ENCODE results near the gene NRGN. TPM values are rescaled to one million over a fixed set of nuclear protein-coding genes. Genes with fewer than 3 reads are reported as not detected.

Gene NRGN
- 6.4 to 13.1 TPM (median 11.8 TPM) in 5 replicates for total RNA-seq (2022; extraction: Qiagen RNA extraction)

DNA sequence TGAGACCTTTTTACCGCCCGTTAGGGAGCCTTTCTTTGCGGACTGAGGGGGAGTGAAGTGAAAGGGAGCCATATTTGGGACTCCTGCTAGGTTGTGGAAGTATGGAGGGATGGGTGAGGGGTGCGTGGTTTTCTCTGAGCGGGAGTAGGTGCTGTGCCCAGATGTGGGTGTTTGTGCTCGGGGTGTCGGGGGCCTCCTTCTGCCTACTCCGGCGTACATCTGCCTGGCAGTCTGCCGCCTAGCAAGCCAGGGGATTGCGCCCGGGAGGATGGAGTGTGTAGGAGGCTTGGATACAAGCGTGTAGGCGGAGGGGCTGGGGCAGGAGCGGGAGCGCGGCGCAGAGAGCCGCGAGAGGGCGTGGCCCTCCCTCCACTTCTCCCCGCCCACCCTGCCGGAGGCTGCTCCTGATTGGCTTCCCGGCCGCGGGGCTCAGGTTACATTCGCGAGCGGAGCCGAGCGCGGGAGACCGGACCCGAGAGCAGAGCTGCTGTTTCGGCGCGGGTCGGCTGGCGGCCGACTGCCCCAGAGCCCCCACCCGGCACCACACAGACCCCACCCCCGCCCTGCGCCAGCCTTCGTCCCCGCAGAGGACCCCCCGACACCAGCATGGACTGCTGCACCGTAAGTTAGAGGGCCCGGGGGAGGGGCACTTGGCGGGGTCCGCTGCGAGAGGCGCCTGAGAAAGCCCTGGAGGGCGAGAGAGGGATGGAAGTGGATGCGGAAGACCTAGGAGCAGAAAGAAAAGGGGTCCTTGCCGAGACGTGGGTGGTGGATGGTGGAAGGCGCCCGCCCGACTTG, at the start of gene NRGN:
TSS of gene NRGN (plus strand) at position 464 of the 798 bp plus-strand sequence. CDS start at position 607, 143 bp downstream.

DNA sequence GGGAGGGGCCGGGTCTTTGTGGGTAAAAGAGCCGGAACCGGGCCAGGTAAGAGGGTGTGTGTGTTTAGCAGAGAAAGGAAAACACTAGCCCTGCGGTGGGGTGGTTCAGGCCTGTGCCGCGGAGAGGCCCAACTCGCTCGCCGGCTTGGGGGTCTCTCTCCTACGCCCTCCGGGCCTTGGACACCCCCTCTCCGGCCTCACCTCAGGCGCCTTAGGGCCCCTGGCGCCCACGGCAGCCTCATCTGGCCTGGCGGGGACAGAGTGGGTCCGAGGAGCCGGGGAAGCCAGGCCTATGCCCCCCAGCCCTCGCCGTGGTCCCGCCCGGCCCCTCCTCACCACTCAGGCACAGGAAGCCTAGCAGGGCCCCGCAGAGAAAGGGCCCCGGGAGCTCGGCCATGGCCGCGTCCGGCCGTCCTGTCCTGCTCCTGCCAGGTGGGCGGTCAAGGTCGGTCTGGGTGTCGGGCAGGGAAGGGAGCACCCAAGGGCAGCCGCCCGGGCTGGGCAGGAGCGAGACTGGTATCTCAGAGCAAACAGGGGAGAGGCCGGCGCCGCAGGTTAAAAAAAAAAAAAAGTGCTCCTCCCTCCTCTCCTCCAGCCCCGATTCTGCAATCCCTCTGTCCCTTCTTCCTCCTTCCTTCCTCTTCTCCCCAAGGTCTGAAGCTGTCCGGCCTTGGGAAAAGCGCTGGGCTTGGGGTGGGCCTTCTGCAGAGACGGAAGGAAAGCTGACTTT, 12.2 kb downstream of the NRGN start, which contains the start of gene VSIG2:
TSS of gene VSIG2 (minus strand) at position 515 of the 730 bp plus-strand sequence. CDS start at position 397, 118 bp downstream.

DNA sequence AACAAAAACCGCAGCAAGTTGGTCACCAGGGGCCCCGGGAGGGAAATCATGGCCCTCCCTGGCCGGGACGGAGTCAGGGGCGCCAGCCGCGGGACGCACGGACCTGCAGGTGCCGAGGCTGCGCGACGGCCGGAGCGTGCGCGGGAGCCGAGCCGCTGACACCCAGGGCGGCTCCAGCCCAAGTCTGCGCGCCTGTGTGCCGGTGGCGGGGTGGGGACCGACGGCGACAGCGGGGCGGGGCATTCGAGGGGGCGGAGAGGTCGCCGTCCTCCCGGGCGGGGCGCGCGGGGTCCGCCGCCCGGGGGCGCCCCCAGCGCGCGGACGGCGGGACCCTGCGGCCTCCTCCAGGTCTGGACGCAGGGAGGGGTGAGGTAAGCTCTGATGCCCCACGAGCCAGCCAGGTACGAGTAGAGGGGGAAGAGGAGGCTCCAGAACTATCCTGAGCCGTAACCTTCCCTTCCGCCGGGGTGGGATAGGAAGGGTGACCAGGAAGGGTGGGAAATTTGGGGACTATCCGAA, 22.4 kb downstream of the NRGN start, which contains the start of gene ESAM:
TSS of gene ESAM (minus strand) at position 186 of the 519 bp plus-strand sequence. CDS start at position 50, 136 bp downstream.

Other genes with a start within 250 kb of the NRGN start
- not detected in 5 replicates for gene OR8B12, start 196.3 kb upstream of the NRGN start, total RNA-seq (2022; extraction: Qiagen RNA extraction)
- not detected in 5 replicates for gene OR8A1, start 169.9 kb upstream of the NRGN start, total RNA-seq (2022; extraction: Qiagen RNA extraction)
- gene PANX3, start 128.5 kb upstream of the NRGN start, total RNA-seq (2022; extraction: Qiagen RNA extraction) = not detected in 5 replicates
- gene TBRG1, start 117.1 kb upstream of the NRGN start, total RNA-seq (2022; extraction: Qiagen RNA extraction) = 14.5 to 17.1 TPM (median 15.7 TPM) in 5 replicates
- gene SIAE, start 66.2 kb upstream of the NRGN start, total RNA-seq (2022; extraction: Qiagen RNA extraction) = 12.4 to 16.7 TPM (median 15.2 TPM) in 5 replicates
- gene SPA17, start 66.0 kb upstream of the NRGN start, total RNA-seq (2022; extraction: Qiagen RNA extraction) = 17.8 to 33.0 TPM (median 19.6 TPM) in 5 replicates
- not detected in 5 replicates for gene VSIG2, start 12.3 kb downstream of the NRGN start, total RNA-seq (2022; extraction: Qiagen RNA extraction)
- gene ESAM, start 22.3 kb downstream of the NRGN start, total RNA-seq (2022; extraction: Qiagen RNA extraction) = 9.4 to 12.9 TPM (median 12.1 TPM) in 5 replicates
- 5.2 to 6.6 TPM (median 6.2 TPM) in 5 replicates for gene MSANTD2, start 60.5 kb downstream of the NRGN start, total RNA-seq (2022; extraction: Qiagen RNA extraction)
- gene ROBO3, start 125.5 kb downstream of the NRGN start, total RNA-seq (2022; extraction: Qiagen RNA extraction) = 1.9 to 2.6 TPM (median 2.3 TPM) in 5 replicates
- gene ROBO4, start 157.9 kb downstream of the NRGN start, total RNA-seq (2022; extraction: Qiagen RNA extraction) = 0.06 to 0.18 TPM in 2 of 5 replicates, not detected in the others
- not detected in 5 replicates for gene HEPN1, start 179.3 kb downstream of the NRGN start, total RNA-seq (2022; extraction: Qiagen RNA extraction)
- not detected in 5 replicates for gene HEPACAM, start 196.1 kb downstream of the NRGN start, total RNA-seq (2022; extraction: Qiagen RNA extraction)
- 0.51 to 0.89 TPM (median 0.66 TPM) in 5 replicates for gene CCDC15, start 214.3 kb downstream of the NRGN start, total RNA-seq (2022; extraction: Qiagen RNA extraction)

All from A549 treated with dexamethasone at 1 μM for 4 hours (cell line).